Inferior parietal cortex (tissue), 1 donor: ENCODE results near the gene CLTCL1.
A peak's percentile ranks its signal among the peaks of the same experiment; 100 is the strongest.

Source experiments
- DNase-seq: peaks from one replicate; pipeline ENCODE4 v3.0.0-alpha.2; 2016; ENCODE audit errors: extremely low spot score

Gene CLTCL1

DNA sequence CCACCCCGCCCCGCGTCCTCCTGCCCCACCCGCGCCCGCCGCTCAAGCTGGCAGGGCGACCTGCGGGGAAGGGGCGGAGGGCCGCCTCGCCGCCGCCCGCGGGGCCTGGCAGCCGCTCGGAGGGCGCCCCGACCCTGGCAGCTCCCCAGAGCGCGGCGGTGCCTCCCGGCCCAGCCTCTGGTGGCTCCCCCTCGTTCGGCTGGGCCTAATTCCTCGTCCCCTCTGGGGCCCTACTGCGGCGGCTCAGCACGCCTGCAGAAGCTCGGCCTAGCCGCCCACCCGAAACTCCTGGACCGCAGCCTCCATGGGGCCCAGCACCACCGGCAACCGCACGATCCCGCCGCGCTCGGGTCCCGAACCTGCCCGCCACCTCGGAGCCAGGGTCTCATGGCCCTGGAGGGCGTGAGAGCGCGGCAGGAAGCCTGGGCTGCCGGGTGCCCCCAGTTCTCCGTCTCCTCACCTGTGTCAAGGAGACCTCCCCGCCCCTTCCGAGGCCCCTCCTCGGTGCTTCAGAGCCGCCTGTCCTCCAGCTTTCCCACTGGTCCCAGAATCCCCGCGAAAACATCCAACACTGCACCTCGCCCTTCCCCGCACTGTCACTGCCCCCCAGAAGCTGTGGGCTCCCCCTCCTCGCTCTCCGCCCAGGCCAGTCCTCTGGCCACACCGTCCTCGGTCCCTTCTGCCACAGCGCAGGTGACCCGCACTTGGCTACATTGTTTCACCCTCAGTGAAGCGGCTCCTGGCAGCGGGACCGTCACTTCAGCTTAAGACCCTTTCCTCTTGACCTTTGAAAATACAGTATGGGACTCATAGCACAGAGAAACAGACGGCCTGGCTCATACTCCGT, 140.8 kb downstream of the CLTCL1 start:
- no peak for DNase-seq

GRCh38 chr22:19149991-19150390, 141.5 kb downstream of the CLTCL1 start, which contains the start of gene GSC2:
GSC2 (minus strand) TSS chr22:19150292; CDS start chr22:19150283, 9 bp downstream.
- no peak for DNase-seq

DNA sequence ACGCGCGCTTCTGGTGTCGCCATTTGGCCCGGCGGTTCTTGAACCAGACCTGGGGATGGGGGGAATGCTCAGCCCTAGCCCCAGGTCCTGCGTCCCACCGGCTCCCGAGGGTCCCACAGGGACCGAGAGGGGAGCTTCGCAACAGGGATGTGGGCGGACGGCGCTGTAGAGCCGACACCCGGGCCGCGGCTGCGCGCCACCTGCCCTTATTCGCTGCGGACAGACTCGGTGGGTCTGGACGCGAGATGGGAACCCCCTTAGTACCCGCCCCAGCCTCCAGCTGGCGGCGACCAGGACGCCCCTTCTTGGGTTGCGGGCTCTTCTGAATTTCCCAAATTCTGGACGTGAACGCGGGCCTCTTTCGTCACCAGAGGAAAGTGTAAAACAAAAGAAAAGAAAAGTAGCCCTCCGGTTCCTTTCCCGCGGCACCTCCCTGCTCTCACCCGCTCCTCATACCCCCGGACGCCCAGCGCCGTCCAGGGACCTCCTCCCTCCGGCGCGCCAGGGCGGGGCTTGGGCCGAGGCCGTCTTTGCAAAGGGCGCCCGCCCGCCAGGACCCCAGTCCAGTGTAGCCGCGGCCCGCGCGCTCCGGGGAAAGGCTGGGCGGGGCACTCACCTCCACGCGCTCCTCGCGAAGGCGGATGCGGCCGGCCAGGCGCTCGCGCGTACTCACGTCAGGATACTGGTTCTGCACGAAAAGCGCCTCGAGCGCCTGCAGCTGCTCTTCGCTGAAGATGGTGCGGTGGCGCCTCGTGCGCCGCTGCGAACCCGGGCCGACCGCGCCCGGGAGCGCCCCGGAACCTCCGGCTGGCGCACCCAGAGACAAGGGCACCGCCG, 142.3 kb downstream of the CLTCL1 start:
- DNase-seq = no peak

GRCh38 chr22:19148417-19149046, 143.0 kb downstream of the CLTCL1 start:
- DNase-seq = no peak

DNA sequence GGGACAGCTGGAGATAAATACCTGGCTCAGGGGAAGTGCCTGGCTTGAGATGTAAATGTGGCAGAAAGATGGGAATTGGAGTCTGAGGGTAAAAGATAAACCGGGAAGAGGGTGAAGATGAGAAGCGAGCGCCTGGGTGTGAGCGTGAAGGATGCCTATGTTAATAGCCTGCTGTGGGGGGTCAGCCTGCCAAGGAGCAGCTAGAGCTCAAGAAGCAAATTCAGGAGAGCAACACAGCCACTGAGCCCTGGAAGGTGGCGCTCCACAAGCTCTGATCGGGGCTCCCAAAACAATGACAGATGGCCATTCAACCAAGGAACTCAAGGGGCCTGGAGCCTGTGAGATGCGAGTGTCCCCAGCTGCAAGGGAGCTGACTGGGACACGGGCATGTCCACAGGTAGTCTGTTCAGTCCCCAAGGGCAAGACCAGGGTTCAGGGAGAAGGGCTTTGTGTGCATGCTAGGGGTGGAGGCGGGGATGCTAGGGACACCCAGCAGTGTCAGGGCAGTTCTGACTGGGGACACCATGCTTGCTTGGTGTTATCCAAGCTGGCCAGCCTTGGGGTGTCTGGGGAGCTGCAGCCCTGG, 144.2 kb downstream of the CLTCL1 start:
- DNase-seq = no peak

- no peak for DNase-seq
Observed at GRCh38 chr22:19146215-19146968, 145.1 kb downstream of the CLTCL1 start.

GRCh38 chr22:19143967-19144400, 147.5 kb downstream of the CLTCL1 start:
- DNase-seq = peak; percentile 10

DNA sequence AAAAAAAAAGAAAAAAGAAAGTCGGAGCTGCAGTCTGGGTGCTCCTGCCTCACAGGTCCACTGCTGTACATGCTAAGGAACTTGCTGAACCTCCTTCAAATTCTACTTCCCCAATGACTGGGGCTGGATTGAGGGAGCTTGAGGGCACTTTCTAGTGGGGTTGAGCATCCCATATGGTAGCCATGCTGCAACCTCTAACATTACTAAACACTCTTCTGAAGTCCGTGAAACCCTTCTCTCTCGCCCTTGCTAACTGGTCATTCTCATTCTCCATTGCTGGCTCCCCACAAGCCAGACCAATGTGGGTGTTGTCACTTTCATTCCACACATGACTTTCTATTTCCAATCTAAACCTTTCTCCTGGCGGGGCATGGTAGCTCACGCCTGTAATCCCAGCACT, 148.3 kb downstream of the CLTCL1 start:
- no peak for DNase-seq

DNA sequence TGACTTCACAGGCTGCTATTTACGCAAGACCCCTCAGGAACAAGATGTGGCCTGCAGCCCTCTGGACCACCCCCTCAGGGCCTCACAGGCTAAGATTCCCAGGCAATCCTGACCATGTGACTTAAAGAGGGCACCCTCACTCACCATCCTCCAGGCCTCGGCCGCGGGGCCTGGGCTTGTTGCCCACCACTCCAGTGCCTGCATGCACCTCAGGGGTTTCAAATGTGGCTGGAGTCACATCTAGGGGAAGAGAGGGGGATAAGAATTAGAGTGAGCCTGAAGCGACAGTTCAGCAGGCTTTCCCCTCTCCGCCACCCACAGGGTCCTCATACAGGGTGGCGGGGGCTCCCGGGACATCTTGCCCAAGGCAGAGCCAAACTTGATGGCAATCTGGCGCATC, 149.1 kb downstream of the CLTCL1 start:
- no peak for DNase-seq

GRCh38 chr22:19139974-19140373, 151.5 kb downstream of the CLTCL1 start:
- no peak for DNase-seq

- no peak for DNase-seq
Observed at GRCh38 chr22:19139001-19139356, 152.5 kb downstream of the CLTCL1 start.

GRCh38 chr22:19138217-19139000, 153.1 kb downstream of the CLTCL1 start:
- no peak for DNase-seq

DNA sequence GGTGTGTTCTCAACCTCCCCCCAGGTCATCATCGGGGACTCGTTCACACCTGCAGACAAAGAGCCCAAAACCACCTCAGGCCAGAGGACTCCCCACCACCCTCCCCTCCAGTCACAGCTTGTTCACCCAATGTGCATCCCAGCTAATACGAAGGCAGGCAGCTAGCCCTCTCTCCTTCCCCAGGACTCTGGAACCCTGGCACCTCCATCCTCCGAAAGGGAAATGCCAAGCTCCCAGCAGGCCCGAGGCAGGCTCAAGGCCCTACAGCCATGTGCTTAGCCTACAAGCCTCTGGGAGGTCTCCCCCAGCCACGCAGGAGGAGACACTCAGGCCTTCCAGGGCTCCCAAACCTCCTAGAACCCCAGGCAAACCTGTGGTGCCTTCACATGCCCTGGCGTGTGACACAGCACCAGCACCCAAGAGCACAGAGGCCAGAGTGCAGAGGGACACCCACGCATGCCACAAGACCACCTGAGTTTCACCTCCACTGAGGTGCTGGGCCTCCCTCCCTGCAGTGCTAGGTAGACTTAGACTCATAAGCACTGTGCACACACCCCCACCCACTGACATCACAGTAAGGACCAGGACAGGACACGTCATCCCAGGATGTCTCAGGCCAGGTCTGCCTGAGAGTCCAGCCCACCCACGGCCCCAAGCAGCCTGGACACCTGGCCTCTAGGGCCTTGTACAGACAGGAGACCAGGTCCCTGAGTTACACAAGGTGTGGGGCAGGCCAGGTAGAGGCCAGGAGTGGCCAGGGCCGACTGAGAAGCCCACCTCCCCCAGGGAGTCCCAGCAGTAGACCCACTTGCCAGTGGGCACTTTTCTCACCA, 153.9 kb downstream of the CLTCL1 start:
- DNase-seq = no peak

- DNase-seq = no peak
Observed at GRCh38 chr22:19136915-19137314, 154.6 kb downstream of the CLTCL1 start.

DNA sequence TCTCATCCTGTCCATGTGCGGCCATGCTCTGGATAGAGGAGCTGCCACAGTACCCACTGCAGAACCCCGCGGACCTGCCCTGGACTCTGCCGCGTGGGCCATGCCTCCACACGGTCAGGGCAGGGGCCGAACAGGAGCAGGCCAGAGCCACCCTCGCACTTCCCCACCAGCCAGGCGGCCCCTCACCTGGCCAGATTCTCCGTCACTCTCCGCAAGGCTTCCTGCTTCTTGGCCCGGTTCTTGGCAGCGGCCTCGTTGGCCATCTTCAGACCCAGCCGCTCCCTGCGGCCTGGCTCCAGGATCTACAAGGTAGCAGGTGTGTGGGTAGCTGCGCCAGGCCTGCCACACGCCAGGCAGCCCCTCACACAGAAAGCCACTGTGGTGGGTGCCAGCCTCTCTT, 156.6 kb downstream of the CLTCL1 start:
- DNase-seq = no peak

- DNase-seq = no peak
Observed at GRCh38 chr22:19134176-19134831, 157.2 kb downstream of the CLTCL1 start.

DNA sequence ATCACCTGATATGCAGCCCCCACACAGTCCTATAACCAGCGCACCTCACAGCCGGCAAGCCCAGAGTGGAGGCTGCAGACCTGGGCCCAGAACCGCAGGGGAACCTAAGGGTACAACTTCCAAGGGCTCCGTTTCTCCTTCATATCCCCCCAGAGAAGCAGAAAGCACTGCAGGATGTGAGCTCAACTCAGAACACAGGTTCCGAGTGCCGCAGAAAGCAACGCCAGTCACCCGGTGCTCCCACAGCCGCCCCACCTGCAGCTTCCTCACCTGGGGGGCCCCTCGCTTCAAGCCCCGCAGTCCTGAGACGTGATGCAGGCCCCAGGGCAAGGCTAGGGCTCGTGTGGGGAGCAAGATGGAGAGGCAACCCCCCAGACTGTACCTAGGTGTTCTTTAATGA, 158.0 kb downstream of the CLTCL1 start:
- DNase-seq = no peak

- DNase-seq = no peak
Observed at GRCh38 chr22:19132693-19133400, 158.7 kb downstream of the CLTCL1 start.
